AG08395 (cell line): ENCODE measurements around the gene RAPGEF1.

Source experiments
- DNase-seq: peaks from one replicate; pipeline ENCODE4 v3.0.0; 2012; ENCODE audit warnings: mixed read lengths, low spot score

Gene RAPGEF1

GRCh38 chr9:131625508-131625787, 114.4 kb downstream of the RAPGEF1 start:
- DNase-seq, result no peak

- peak; percentile 55 for DNase-seq
Measured at GRCh38 chr9:131624636-131625507, 115.0 kb downstream of the RAPGEF1 start.

GRCh38 chr9:131623655-131624330, 116.1 kb downstream of the RAPGEF1 start:
- no peak for DNase-seq

- DNase-seq, result no peak
Measured at GRCh38 chr9:131622523-131622922, 117.4 kb downstream of the RAPGEF1 start.

DNA sequence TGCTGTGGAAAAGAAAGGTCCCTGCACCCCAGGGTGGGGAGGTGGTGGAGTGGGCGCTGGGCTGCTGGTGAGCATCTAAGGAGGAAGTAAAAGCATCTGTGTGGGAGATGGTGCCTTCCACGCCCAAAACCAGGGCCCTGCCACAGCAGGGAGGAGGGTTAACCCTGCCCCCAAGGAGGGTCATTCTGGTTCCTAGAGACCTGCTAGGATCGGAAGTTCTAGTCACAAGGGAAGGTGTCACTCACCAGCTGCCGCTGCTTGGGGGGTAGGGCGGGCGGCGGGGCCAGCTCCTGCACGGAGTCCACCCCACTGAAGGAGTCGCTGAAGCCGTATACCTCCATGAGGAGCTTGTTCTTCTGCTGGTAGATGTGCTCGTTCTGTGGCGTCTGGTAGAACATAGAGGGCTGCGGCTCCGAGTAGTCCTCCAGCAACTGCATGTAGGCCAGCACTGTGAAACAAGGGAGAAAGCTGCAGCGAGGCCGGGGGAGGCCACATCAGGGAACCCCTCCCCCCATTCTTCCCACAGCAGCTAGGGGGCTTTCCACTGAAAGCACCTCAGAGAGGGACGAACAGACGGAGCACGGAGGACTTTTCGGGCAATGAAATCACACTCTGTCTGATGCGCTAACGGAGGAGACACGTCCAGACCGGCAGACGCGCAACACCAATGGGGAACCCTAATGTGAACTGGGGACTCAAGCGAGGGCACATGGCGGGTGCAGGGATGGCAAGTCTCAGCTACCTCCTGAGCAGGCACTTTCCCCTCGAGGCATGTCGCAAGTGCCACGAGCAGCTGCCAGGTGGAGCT, 118.1 kb downstream of the RAPGEF1 start:
- DNase-seq, result no peak

GRCh38 chr9:131620764-131621520, 118.9 kb downstream of the RAPGEF1 start:
- DNase-seq, result no peak

DNA sequence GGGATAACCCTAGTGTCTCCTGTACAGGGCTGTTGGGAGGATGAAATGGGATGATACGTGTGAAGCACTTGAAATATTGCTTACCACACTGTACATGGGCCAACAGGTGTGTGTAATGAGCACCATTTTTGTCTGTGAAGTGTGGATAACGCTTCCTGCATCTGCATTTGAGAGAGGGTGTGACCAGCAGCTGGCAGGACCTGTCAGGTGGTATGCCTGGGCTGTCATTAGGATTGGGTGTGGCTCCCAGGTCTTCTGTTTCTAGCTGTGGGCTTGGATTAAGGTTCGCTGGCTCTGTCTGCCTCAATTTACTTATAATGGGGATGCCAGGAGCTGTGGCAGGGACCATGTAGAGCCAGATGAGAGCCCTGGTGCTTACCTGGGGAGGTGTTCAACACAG, 120.2 kb downstream of the RAPGEF1 start:
- no peak for DNase-seq

- DNase-seq, result no peak
Measured at GRCh38 chr9:131618785-131619184, 121.1 kb downstream of the RAPGEF1 start.

DNA sequence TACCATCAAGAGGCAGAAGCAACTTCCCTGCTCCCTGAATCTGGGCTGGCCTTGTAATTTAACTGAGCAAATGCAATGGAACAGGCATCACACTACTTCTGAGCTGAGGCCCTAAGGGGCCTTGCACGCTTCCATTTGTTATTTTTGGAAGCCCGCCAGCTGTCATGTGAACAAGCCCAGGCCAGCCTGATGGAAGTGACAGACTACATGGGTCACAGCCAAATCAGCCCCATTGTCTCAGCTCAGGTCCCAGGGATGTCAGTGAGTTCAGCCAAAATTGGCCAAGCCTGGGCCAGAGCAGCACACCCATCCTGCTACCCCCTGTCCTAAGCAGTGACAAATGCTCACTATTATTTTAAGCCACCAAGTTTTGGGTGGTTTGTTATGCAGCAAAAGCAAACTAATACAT, 121.8 kb downstream of the RAPGEF1 start:
- DNase-seq, result no peak

DNA sequence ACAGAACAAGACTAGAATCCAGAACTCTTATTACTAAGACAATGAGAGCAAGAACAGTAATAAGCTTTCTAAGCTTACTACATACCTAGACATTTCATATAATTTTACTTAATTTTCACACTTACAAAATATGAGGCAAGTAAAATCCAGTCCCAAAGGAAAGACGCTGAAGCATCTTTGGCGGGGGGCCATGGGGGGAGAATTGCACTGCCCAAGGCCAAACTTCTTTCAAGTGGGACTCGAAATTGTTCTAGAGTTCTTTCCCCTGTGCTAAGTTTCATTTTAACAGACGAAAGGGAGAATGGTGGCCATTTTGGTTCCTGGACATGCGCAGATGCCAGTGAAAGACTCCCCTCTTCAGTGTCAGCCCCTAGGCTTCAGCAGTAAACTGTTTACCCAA, 122.3 kb downstream of the RAPGEF1 start:
- DNase-seq, result no peak

- DNase-seq, result no peak
Measured at GRCh38 chr9:131616983-131617604, 122.8 kb downstream of the RAPGEF1 start.

- no peak for DNase-seq
Measured at GRCh38 chr9:131614340-131614915, 125.4 kb downstream of the RAPGEF1 start.

GRCh38 chr9:131613921-131614320, 126.0 kb downstream of the RAPGEF1 start:
- DNase-seq, result no peak

GRCh38 chr9:131612851-131613250, 127.0 kb downstream of the RAPGEF1 start:
- no peak for DNase-seq

DNA sequence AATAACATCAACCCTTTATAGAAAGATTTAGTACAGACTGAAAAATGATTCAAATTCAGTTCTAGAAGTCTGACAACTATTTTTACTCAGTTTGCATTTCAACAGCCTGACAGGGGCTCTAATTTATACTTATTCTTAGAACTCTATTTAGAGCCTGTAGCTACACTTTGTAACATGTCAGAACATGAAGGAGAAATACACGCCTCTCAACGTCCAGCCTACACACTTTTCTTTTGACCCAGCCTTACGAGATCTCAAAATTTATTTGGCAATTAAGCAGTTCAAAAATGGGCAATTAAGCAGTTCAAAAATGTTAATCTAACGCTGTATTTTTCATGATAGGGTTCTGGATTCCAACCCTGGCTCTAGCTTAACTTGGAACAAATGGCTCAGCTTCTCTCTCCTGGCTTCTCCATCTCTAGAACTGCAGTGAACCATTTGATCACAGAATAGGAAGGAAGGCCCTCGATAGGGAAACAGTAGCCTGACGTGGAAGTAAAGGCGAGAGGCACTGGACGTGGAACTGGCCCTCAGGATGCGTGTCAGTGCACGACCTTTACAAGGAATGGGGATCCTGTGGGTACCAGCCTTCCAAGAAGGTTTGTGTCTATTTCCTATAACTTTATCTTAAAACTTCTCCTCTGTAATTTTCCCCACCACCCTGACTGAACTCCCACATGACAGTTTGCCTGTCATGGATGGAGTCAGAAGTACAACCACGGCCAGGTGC, 128.1 kb downstream of the RAPGEF1 start:
- no peak for DNase-seq

DNA sequence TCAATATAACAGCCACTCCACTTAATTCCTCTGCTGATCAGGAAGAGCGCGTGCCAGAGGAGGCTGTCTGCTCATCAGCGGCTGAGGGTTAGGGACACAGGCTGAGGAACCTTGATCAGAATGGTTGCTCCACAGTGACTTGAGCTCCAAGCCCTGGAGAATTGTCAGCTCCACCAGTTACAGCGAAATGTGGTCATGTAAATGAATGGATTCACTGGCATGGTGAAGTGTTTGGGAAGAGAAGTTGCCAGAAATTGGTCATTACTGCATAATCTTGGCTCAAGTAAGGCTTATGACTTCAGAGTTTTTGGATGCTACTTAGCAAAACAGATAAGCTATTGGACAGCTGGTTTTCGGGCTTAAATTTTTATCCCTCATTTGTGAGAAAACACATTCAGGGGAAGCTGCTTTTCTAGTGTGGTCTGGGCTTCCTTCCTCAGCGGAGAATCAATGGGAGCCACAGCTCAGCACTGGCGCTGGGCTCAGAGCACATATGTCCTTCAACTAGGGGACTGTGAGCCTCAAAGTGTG, 129.6 kb downstream of the RAPGEF1 start:
- peak; percentile 92 for DNase-seq

- peak; percentile 75 for DNase-seq
Measured at GRCh38 chr9:131609099-131609830, 130.6 kb downstream of the RAPGEF1 start.

- DNase-seq, result peak; percentile 92
Measured at GRCh38 chr9:131608493-131609037, 131.3 kb downstream of the RAPGEF1 start.

- DNase-seq, result no peak
Measured at GRCh38 chr9:131607591-131607990, 132.3 kb downstream of the RAPGEF1 start.
